ENCODE data around the gene DNMT3A.

The DNMT3A gene

DNA sequence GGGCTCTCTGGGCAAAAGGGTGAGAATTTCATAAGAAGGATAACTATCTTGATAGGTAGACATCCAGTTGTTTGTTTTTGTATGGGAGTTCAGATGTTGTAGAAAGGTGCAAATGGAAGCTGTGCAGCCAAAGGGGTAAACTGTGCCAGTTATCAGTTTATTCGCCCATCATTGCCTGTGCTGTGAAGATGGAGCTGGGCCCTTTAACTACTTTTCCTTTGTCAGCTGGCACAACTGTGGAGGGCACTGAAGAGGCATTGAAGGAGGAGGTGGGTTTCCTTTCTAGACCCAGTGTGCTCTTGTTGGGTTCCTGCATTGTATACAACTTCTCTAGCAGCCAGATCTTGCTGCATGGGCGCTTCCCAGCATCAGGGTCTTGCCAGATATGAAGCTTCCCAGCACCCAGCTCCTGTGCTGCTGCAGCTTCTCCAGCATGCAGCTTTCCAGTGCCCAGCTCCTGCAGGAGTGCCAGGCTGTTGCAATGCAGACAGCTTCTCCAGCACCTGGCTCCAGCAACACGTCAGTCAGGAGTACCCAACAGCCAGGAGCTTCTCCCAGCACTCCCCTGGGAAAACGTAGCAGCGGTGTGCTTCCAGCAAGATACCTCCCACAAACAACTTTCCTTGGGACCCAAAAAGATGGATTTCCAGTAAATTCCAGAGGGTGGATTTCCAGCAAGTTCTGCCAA, 15.3 kb downstream of the DNMT3A start:
- DNase-seq (ENCODE audit: low read depth in 2 of 2) = no peak

DNA sequence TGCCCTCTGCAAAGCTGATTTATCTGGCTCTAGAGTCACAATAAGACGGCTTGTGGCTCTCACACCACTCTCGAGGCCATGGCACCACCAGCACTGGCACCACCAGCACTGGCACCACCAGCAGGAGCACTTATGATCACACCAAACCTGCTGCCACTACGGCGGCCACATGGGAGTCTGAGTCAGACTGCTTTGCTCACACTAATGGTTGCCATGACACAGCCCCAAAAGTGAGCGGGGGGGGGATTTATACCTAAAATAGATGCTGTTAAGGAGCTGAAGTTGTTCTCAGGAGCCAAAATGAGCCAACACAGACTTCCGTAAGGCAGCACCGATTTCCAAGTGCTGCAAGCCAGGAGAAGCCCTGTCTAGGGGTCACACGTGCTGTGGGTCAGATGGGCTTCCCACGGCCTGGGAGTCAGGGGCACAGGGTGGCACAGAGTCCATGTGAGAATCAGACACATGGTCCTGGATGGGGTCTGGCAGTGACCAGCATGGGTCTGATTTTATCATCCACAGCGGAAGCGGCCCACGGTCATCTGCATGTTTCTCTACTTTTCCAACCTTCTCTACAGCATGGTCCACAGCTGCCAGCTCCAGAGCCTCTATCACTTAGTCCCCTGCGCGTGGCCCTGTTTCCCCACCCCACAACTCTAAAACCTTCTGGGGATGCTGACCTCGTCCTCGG, 16.7 kb downstream of the DNMT3A start:
- no peak for DNase-seq (ENCODE audit: low read depth in 2 of 2)

- DNase-seq (ENCODE audit: low read depth in 2 of 2) = no peak
Observed at GRCh38 chr2:25324251-25324650, 17.5 kb downstream of the DNMT3A start.

- no peak for DNase-seq (ENCODE audit: low read depth in 2 of 2)
Observed at GRCh38 chr2:25323610-25324189, 18.0 kb downstream of the DNMT3A start.

- no peak for DNase-seq (ENCODE audit: low read depth in 2 of 2)
Observed at GRCh38 chr2:25323042-25323514, 18.6 kb downstream of the DNMT3A start.

DNA sequence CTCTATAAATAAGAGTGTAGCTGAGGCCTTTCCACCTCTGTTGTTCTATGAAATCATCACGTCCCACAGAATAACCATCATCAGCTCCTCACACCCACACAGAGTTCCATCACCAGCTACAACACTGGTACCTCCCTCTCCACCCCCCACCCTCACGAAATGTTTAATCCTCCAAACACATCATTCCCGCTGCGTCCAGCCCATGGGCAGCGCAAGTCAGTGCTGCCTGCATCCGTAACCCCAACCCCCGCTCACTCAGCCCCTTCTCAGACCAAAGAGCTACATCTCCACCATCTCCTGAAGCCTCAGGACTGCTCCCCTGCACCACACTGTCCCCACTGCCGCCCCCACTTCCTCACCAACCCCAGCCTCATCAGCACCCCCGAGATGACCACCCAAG, 19.4 kb downstream of the DNMT3A start:
- no peak for DNase-seq (ENCODE audit: low read depth in 2 of 2)

DNA sequence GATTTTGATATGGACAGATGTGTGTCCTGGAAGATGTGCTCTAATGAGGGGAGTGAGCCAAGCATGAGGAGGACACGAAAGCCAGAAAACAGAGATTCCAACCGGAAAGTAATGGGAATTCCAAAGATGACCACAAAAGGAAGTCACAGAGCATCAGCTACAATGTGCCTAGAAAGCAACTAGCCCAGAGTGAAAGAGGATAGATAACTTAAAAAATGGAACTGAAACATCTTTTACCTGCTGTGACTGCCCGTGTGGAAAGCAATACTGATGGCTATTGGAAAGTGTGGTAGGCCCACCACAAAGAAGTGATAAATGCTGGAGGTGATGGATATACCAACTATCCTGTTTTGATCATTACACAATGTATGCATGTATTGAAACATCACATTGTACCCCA, 21.6 kb downstream of the DNMT3A start:
- DNase-seq (ENCODE audit: low read depth in 2 of 2) = no peak

DNA sequence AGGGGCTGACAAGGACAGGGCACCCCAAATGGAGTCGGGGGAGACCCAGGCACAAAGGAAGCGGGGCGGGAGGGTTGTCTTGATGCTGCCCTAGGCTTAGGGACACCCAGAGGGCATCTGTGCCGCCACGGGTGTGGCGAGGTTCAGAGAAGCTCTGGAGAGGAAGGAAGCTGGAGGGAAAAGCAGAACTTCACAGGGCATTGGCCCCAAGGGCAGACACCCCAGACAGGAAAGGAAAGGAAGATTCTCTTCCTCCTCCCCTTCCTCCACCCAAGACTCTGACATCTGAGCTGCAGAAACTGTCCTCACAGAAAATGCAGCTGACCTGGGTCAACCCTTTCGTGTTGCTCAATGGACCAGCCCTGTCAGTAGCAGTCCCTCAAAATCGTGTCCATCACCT, 25.6 kb downstream of the DNMT3A start:
- DNase-seq (ENCODE audit: low read depth in 2 of 2) = no peak

DNA sequence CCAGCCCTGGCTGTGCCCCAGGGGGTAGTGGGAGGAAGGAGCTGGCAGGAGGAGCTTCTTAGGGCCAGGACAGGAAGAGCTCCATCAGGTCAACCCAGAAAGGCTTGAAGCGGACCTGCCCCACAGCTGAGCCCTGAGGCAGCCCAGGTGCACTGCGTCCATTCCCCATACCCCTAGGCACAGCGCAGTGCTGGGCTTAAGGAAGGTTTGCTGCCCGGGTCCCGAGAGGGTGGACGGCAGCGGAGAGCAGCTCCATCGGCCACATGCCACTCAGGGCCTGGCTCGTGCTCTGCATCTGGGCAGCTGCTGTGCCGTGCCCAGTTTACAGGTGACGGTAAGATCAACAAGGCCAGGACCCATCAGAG, 26.4 kb downstream of the DNMT3A start:
- no peak for DNase-seq (ENCODE audit: low read depth in 2 of 2)

DNA sequence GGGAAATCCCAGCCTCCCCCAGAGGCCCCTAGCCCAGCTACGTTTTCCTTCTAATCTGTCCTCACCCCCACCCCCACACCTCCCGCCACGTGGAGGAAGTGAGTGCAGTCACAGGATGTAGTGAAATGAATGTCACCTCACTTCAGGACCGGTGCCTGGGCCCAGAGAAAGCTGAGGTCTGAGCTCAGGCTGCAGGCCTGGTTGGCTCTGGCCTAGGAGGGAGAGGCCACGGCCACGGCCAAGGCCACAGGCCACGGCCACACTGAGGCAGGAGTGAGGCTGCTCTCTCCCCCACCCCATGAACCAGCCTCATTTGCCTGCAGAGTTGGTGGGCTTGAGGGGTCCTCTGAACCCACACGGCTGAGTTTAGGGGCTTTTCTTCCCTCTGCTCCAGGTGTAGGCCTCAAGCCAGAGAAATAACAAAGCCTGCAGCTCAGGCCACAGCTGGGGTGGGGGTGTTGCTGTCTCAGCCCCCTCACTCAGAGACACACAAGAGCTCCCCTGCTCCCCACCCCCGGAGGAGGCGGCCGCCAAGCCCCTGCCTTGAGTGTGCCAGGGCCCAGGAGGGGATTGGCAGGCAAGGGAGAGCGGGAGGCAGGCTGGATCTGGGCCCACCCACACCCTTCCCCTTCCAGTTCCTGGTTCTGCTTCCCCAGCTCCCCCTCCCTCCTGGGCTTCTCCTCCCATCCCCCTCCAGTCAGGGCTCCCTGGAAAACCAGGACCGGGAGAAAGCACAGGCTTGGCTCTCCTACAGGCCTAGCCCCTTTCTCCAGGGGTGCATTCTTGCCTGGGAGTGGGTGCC, 27.0 kb downstream of the DNMT3A start:
- DNase-seq (ENCODE audit: low read depth in 2 of 2) = no peak

GRCh38 chr2:25313711-25314513, 27.8 kb downstream of the DNMT3A start:
- no peak for DNase-seq (ENCODE audit: low read depth in 2 of 2)

GRCh38 chr2:25312958-25313710, 28.6 kb downstream of the DNMT3A start:
- DNase-seq (ENCODE audit: low read depth in 2 of 2) = no peak

- no peak for DNase-seq (ENCODE audit: low read depth in 2 of 2)
Observed at GRCh38 chr2:25311865-25312575, 29.7 kb downstream of the DNMT3A start.

GRCh38 chr2:25310965-25311864, 30.5 kb downstream of the DNMT3A start:
- DNase-seq (ENCODE audit: low read depth in 2 of 2) = no peak

DNA sequence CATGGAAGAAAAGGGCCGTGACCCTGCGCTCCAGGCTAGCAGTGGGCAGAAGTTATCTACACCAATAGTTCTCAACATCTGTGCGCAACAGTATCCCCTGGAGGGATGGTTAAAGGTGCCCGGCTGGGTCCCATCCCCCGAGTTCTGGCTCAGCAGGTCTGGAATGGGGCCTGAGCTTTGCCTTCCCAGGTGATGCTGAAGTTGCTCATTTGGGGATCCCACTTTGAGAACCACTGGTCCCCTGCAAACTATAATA, 31.1 kb downstream of the DNMT3A start:
- no peak for DNase-seq (ENCODE audit: low read depth in 2 of 2)

DNA sequence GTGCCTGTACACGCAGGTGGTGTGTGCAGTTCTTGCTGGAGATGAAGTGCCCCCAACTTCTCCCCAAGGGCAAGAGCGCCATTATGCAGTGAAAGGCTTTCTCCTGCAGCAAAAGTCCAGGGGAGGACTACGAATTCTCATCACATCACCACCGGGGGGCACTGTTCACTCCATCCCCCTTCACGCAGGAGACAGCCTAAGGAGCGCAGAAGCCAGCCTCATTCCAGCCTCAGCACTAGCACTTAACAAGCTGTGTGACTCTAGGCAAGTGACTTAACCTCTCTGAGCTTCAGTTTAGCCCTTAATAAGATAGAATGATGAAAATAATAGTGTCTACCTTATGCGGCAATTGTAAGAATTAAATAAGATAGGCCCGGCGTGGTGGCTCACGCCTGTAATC, 32.3 kb downstream of the DNMT3A start:
- no peak for DNase-seq (ENCODE audit: low read depth in 2 of 2)

- no peak for DNase-seq (ENCODE audit: low read depth in 2 of 2)
Observed at GRCh38 chr2:25308599-25308998, 33.1 kb downstream of the DNMT3A start.

GRCh38 chr2:25307949-25308557, 33.7 kb downstream of the DNMT3A start:
- DNase-seq (ENCODE audit: low read depth in 2 of 2) = no peak

DNA sequence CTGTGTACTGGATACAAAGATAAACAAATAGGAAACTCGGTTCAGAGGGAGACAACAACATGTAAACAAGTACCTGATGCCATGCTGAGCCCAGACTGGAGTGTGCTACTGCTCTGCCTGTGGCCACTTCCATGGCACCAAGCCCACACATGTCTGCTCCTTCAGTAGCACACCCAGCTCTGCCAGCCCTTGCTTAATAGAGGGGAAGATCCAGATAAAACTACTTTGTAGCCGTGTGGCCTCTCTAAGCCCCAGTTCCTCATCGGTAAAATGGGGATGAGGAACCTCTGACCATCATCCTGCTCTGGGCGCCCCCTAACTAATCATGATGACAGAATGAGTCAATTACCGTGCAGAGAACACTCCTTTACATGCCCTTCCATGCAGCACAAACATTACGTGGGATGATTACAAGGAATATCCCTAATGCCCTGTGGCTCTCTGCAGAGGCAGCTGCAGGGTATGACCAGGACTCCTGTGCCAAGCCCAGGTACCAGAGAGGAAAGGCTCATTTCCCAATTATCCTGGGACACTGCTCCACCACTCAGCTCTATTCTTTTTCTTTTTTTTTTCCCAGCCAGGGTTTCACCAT, 34.9 kb downstream of the DNMT3A start:
- DNase-seq (ENCODE audit: low read depth in 2 of 2) = no peak

Measured in fibroblast of skin of left biceps (primary cell).